ENCODE results near the gene EIF1.
"Not testable (repeated sequence)": the region's sequence is repeated elsewhere in the genome, so short reads cannot be mapped to it uniquely, and the experiment has no call there.

The EIF1 gene

GRCh38 chr17:41688641-41689496 is at the start of gene EIF1:
Gene EIF1, plus strand, starts transcription at chr17:41688885. Its CDS starts 154 bp downstream, at chr17:41689039.
- DNase-seq, result peak; percentile 98 to 100 (median 100)

- no peak for DNase-seq
Observed at GRCh38 chr17:41638941-41639340, 49.7 kb upstream of the EIF1 start.

GRCh38 chr17:41639492-41640473 is 48.9 kb upstream of the EIF1 start:
- no peak for DNase-seq

GRCh38 chr17:41640596-41640995 is 48.1 kb upstream of the EIF1 start:
- DNase-seq, result not testable (repeated sequence)

GRCh38 chr17:41642252-41643156 is 46.2 kb upstream of the EIF1 start:
- DNase-seq, result no peak

- DNase-seq, result no peak
Observed at GRCh38 chr17:41647038-41647813, 41.5 kb upstream of the EIF1 start.

GRCh38 chr17:41647940-41648410 is 40.7 kb upstream of the EIF1 start:
- peak; percentile 71 to 89 (median 84) for DNase-seq

GRCh38 chr17:41648411-41649195 is 40.1 kb upstream of the EIF1 start:
- peak; percentile 72 to 85 (median 78) for DNase-seq

GRCh38 chr17:41649923-41650519 is 38.7 kb upstream of the EIF1 start:
- DNase-seq, result no peak

GRCh38 chr17:41650794-41651624 is 37.7 kb upstream of the EIF1 start:
- no peak for DNase-seq

- DNase-seq, result no peak
Observed at GRCh38 chr17:41651625-41652460, 36.8 kb upstream of the EIF1 start.

GRCh38 chr17:41652461-41652970 is 36.2 kb upstream of the EIF1 start:
- DNase-seq, result no peak

- no peak for DNase-seq
Observed at GRCh38 chr17:41653421-41653820, 35.3 kb upstream of the EIF1 start.

- DNase-seq, result no peak
Observed at GRCh38 chr17:41653892-41654677, 34.6 kb upstream of the EIF1 start.

GRCh38 chr17:41654678-41655607 is 33.7 kb upstream of the EIF1 start:
- DNase-seq, result no peak

GRCh38 chr17:41655611-41656111 is 33.0 kb upstream of the EIF1 start:
- DNase-seq, result no peak

Measured in activated CD4-positive, CD25-positive, alpha-beta regulatory T cell (primary cell).